Activated CD8-positive, alpha-beta memory T cell treated with anti-CD3 and anti-CD28 coated beads, Interleukin-2, amount 50 U/mL, for 1 hour (primary cell): ENCODE results near the gene CDKAL1.
"Not testable (repeated sequence)": the region's sequence is repeated elsewhere in the genome, so short reads cannot be mapped to it uniquely, and the experiment has no call there.

Experiments
- DNase-seq: peaks from one replicate; pipeline ENCODE4 v3.0.0-alpha.2; 2020; ENCODE audit errors: extremely low read depth

CDKAL1 gene

GRCh38 chr6:20744911-20745557 is 210.8 kb downstream of the CDKAL1 start:
- no peak for DNase-seq

GRCh38 chr6:20746024-20746423 is 211.8 kb downstream of the CDKAL1 start:
- no peak for DNase-seq

GRCh38 chr6:20746805-20747558 is 212.7 kb downstream of the CDKAL1 start:
- no peak for DNase-seq

DNA sequence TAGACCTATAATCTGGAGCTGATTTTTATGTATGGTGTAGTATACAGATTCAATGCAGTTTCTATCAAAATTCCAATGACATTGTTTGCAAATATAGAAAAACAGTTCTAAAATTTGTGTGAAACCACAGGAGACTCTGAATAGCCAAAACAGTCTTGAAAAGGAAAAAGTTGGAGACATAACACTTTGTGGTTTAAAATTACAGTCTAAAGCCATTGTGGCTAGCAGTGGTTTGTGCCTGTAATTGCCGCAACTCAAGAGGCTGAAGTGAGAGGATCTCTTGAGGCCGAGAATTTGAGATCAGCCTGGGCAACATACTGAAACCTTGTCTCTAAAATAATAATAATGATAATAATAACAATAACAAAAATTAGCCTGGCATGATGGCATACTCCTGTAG is 213.7 kb downstream of the CDKAL1 start:
- no peak for DNase-seq

GRCh38 chr6:20751293-20751935 is 217.2 kb downstream of the CDKAL1 start:
- no peak for DNase-seq

GRCh38 chr6:20755631-20756030 is 221.4 kb downstream of the CDKAL1 start:
- no peak for DNase-seq

GRCh38 chr6:20756584-20757147 is 222.4 kb downstream of the CDKAL1 start:
- not testable (repeated sequence) for DNase-seq

DNA sequence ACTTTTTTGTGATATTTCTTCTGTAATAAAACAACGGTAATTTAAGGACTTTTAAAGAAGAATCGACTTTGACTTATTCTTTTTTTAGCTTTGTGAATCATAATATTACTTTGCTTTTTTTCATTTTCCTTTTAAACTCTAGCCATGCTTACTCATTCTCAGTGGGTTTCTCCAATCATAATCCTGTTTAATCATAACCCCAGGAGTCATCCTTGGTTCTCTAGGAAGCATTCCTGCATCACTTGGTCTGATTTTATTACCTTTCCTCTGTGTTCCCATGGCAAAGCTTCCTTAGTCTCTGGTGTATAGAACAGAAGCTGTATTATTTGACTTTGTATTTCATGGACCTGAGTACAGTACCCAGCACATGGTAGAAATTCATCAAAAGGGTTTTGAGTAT is 223.5 kb downstream of the CDKAL1 start:
- no peak for DNase-seq

DNA sequence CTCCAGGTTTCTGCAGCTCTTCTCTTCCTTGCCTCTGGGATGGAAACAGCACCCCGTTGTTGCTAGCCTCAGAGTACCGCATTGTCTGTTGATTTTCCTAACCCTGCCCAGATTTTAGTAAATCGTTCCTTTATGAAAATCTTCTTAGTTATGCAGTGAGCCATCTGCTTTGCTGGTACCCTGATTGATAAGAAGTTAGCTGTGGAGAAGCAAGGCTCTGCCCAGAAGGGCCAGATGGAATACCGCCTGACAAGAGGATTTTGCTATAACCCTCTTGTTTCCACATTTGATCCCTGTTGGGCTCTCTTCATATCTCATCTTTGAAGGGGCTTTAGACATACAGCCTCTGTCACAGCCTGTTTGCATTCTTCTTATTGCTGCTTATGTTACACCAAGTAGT is 229.0 kb downstream of the CDKAL1 start:
- DNase-seq, result no peak

DNA sequence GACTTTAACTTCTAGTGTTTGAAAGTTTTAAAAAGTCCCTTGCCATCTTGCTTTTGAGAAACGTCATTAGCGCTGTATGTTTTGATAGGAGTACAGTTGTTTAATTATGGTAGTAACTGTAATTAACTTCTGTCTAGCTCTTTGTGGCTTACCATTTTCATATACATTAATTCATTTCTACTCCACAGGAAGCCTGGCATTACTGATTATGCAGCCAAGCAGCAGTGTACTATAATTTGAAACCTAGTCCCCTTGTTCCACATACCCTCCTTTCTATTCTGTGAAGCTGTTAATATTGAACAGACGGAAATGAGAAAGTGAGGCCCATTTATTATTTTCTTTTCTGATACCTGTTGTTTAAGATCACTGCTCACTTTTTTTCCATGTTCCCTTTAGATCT is 235.4 kb downstream of the CDKAL1 start:
- DNase-seq, result no peak

GRCh38 chr6:20770773-20771172 is 236.5 kb downstream of the CDKAL1 start:
- DNase-seq, result no peak

- DNase-seq, result no peak
Measured at GRCh38 chr6:20771409-20771808, 237.2 kb downstream of the CDKAL1 start.

DNA sequence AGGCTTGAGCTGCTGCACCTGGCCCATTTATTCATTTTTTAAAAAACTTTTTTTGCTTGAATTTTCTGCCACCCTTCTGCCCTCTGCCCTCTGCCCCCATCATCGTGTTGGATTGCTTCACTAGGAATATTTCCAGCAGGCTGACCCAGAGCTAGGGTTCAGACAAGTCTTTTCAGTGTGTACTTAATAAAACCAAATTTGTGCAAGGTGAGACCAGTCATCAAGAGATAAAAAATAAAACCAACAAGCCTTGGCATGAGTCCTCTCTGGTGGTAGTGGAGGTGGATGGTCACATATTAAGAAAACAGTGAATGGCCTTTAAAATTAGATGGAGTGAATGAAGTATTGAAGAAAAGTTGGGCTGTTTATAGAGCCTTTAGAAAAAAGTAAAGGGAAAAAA is 239.6 kb downstream of the CDKAL1 start:
- DNase-seq, result no peak

DNA sequence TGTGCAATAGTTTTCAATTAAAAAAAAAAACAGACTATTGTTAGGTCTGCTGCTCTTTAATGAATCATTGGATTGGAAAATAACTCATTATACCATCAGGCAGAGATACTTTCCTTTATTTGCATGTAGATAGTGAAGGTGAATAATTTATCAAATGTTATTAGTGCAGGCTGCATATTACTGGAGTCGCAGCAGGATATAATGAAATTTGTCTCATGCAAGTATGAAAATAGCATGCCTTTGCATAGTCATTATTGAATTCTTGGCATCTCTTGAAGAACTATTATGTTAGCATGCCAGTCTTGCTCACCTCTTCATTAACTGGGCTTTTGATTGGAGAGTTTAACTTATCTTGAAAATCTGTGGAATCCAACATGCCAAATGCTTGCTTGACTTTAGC is 241.7 kb downstream of the CDKAL1 start:
- no peak for DNase-seq

- DNase-seq, result no peak
Measured at GRCh38 chr6:20777801-20778200, 243.5 kb downstream of the CDKAL1 start.

- DNase-seq, result no peak
Measured at GRCh38 chr6:20778459-20778858, 244.2 kb downstream of the CDKAL1 start.

DNA sequence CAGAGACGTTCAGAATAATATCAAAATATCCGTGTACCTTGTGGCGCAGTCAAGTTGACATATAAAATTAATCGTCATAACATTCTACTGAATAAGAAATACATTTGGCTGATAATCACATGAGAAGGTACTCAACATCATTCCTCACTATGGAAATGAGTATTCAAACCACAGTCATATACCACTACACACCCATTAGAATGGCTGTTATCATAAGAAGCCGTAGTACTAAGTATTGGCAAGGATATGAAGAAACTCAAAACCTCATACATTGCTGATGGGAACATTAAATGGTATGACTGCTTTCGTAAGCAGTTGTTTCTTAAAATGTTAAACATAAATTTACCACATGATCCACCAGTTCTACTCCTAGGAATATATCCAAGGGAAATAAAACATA is 244.7 kb downstream of the CDKAL1 start:
- no peak for DNase-seq

- no peak for DNase-seq
Measured at GRCh38 chr6:20789162-20789561, 254.9 kb downstream of the CDKAL1 start.

DNA sequence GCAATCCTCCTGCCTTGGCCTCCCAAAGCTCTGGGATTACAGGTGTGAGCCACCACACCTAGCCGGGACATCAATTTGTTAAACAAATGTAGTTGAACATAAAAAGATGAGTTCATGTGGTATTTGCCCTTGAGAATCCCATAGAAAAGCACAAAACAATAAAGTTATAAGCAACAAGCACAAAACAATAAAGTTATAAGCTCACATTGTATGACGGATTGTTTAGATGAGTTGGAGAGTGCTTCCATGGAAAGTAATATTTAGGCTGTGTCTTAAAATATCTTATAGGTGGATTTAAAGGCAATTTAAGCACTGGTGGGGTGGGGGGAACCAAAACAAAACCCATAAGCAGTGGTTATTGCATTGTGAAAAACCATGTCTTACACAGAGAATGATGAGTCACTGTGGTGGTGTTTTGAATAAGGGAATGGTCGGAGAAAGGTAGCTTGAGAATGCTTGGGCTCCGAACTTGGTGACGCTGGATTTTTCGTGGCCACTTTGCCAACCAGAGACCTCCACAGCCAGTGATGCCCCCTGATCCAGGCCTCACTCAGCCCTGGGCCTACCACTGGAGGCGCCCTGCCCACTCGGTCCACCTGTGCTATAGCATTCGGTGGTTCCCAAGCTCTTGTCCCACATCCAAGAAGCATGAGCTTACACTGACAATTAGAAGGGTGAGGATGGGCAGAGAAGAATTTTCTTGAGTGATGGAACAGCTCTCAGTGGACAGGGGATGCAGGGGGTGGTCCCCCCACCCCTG is 256.0 kb downstream of the CDKAL1 start:
- DNase-seq, result no peak

DNA sequence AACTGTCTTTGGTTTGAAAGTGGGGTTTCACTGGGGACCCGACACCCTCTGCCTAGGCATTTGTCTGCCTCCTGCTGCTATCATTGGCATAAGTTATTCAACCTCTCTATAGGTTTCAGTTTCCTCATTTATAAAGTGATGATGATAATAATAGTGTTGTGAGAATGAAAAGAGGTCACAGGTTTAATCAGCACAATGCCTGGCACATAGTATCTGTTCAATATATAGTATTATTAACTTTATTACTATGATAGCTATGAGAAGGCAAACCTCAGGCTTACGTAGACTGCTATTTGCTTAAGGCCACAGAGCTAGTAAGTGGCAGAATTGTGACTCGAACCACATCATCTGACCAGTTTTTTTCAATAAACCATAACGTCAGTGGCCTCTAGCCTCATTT is 256.8 kb downstream of the CDKAL1 start:
- DNase-seq, result no peak

DNA sequence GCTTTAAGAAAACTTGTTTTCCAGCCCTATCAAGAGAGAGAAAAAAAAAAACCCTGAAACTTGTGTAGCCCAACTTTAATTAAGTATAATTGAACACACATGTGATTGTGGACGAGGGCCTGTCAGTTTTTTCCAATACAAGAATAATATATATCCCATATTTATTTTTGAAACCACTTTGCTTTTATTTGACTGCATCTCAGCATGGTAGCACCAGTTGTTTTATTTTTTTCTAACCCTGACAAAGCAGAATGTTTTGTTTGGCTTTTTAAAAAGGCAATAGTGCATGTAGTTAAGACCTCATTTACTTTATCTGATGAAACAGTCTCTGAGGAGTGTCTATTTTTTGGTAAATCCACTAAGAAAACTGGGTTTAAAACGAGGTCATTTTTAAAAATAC is 257.7 kb downstream of the CDKAL1 start:
- DNase-seq, result no peak

- DNase-seq, result no peak
Measured at GRCh38 chr6:20793174-20793573, 258.9 kb downstream of the CDKAL1 start.
